ENCODE results near the gene CENPX.
A peak's percentile ranks its signal among the peaks of the same experiment; 100 is the strongest.

Gene CENPX

GRCh38 chr17:82022310-82022980, at the start of gene CENPX:
CENPX (minus strand) TSS chr17:82022878; CDS start chr17:82022861, 17 bp downstream.
- no peak for DNase-seq

- DNase-seq = no peak
Measured at GRCh38 chr17:82070611-82071010, 47.9 kb upstream of the CENPX start.

GRCh38 chr17:82065638-82066303, 43.1 kb upstream of the CENPX start, which contains the start of gene DUS1L:
DUS1L (minus strand) TSS chr17:82065804; CDS start chr17:82065059, 745 bp downstream.
- peak; percentile 28 for DNase-seq

GRCh38 chr17:82065193-82065637, 42.5 kb upstream of the CENPX start:
- DNase-seq = no peak

- DNase-seq = no peak
Measured at GRCh38 chr17:82064433-82065192, 41.9 kb upstream of the CENPX start.

GRCh38 chr17:82063424-82064415, 41.0 kb upstream of the CENPX start:
- DNase-seq = no peak

GRCh38 chr17:82062984-82063368, 40.3 kb upstream of the CENPX start:
- DNase-seq = no peak

GRCh38 chr17:82062076-82062983, 39.7 kb upstream of the CENPX start:
- no peak for DNase-seq

GRCh38 chr17:82061047-82061925, 38.6 kb upstream of the CENPX start:
- no peak for DNase-seq

- no peak for DNase-seq
Measured at GRCh38 chr17:82060614-82061013, 37.9 kb upstream of the CENPX start.

GRCh38 chr17:82060001-82060380, 37.3 kb upstream of the CENPX start:
- DNase-seq = no peak

GRCh38 chr17:82059272-82060000, 36.8 kb upstream of the CENPX start:
- no peak for DNase-seq

- no peak for DNase-seq
Measured at GRCh38 chr17:82058855-82059249, 36.2 kb upstream of the CENPX start.

- DNase-seq = no peak
Measured at GRCh38 chr17:82058230-82058854, 35.7 kb upstream of the CENPX start.

- DNase-seq = no peak
Measured at GRCh38 chr17:82056729-82057621, 34.3 kb upstream of the CENPX start.

GRCh38 chr17:82055965-82056728, 33.5 kb upstream of the CENPX start:
- DNase-seq = no peak
